ENCODE results near the gene GDF7.

GDF7 gene

DNA sequence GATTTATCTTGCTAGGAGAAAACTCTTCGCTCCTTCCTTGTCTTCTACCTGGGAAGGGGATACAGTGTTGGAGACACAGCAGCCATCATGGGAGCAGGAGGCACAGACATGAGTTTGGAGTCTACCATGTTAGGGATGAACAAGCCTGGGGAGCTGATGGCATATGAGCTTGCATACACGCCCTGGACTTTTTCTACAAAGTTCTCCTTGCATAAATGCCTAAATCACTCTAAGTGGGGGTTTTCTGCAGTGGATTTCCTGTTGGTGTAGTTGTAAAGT, 12.5 kb upstream of the GDF7 start:
- Histone ChIP-seq H2BK120ac (ENCODE audit: low read depth, low read length) (no peak overlapping the region), H3K56ac (ENCODE audit: low read length) (no peak overlapping the region), H4K5ac (ENCODE audit: low read length) (no peak overlapping the region), H2AK5ac (ENCODE audit: low read length) (no peak overlapping the region), H3K23ac (ENCODE audit: low read length) (no peak overlapping the region), H3K4me2 (ENCODE audit: low read length) (no peak overlapping the region), H3K9ac (ENCODE audit: low read length) (no peak overlapping the region), H3K36me3 (ENCODE audit: control insufficient read depth, insufficient read depth, low read length) (no peaks in the 10 kb centered on the region), H3K27me3 (ENCODE audit: insufficient read depth, low read length, poor library complexity) (no peaks in the 10 kb centered on the region), H4K8ac (ENCODE audit: low read depth, low read length) (no peak overlapping the region), H3K79me1 (ENCODE audit: low read length) (no peaks in the 10 kb centered on the region), H3K27ac (ENCODE audit: low read depth, low read length) (no peak overlapping the region), H2BK15ac (replicated peaks; ENCODE audit: low read depth) (no peak overlapping the region), H2BK5ac (ENCODE audit: low read length) (no peak overlapping the region), H3K4ac (ENCODE audit: low read depth, low read length) (no peak overlapping the region), H3K4me1 (ENCODE audit: control insufficient read depth, low read depth, low read length) (no peaks in the 10 kb centered on the region), H3K4me3 (ENCODE audit: low read length) (no peak overlapping the region), H3K18ac (ENCODE audit: low read length) (no peak overlapping the region), H3K79me2 (ENCODE audit: control insufficient read depth, insufficient read depth, low read length) (no peaks in the 10 kb centered on the region)
- WGBS (ENCODE audit: extremely low coverage, insufficient coverage, low lambda C conversion rate): no CpG with 5 or more reads among the region's 2 CpGs
- DNase-seq: no peak

DNA sequence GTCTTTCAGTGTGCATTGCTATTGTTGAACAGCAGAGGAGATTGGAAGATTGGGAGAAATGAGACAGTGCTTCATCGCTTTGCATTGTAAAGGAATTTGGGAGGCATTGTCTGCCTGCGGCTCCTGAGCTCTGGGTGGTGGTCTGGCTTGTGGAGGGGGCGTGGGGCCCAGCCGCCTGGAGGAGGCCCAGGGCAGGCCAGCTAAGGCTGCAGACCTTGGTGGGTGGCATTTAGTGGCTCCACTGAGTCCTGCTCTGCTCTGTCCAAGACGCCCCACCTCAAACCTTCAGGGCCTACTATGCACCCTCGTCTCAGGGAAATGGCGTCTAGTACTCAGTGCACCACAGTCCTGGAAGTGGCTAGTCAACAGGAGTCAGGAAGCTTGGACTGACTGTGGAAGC, 10.4 kb upstream of the GDF7 start:
- Histone ChIP-seq H3K27ac (ENCODE audit: low read depth, low read length) (no peak overlapping the region), H2AK5ac (ENCODE audit: low read length) (no peak overlapping the region), H3K23ac (ENCODE audit: low read length) (no peak overlapping the region), H4K5ac (ENCODE audit: low read length) (no peak overlapping the region), H3K4ac (ENCODE audit: low read depth, low read length) (no peak overlapping the region), H3K18ac (ENCODE audit: low read length) (no peak overlapping the region), H3K4me2 (ENCODE audit: low read length) (no peak overlapping the region), H3K9ac (ENCODE audit: low read length) (no peak overlapping the region), H4K8ac (ENCODE audit: low read depth, low read length) (no peak overlapping the region), H3K56ac (ENCODE audit: low read length) (no peak overlapping the region), H3K79me2 (ENCODE audit: control insufficient read depth, insufficient read depth, low read length) (no peaks in the 10 kb centered on the region), H3K4me3 (ENCODE audit: low read length) (no peak overlapping the region), H2BK15ac (replicated peaks; ENCODE audit: low read depth) (no peak overlapping the region), H3K79me1 (ENCODE audit: low read length) (no peaks in the 10 kb centered on the region), H2BK120ac (ENCODE audit: low read depth, low read length) (no peak overlapping the region), H3K4me1 (ENCODE audit: control insufficient read depth, low read depth, low read length) (no peaks in the 10 kb centered on the region), H3K27me3 (ENCODE audit: insufficient read depth, low read length, poor library complexity) (no peaks in the 10 kb centered on the region), H2BK5ac (ENCODE audit: low read length) (no peak overlapping the region), H3K36me3 (ENCODE audit: control insufficient read depth, insufficient read depth, low read length) (no peaks in the 10 kb centered on the region)
- DNase-seq: no peak
- WGBS (ENCODE audit: extremely low coverage, insufficient coverage, low lambda C conversion rate): no CpG with 5 or more reads among the region's 7 CpGs

- DNase-seq: no peak
- Histone ChIP-seq H3K79me2 (ENCODE audit: control insufficient read depth, insufficient read depth, low read length) (no peaks in the 10 kb centered on the region), H2BK5ac (ENCODE audit: low read length) (no peak overlapping the region), H3K56ac (ENCODE audit: low read length) (peak overlapping the region; percentile 7), H3K23ac (ENCODE audit: low read length) (no peak overlapping the region), H3K27me3 (ENCODE audit: insufficient read depth, low read length, poor library complexity) (peaks cover 6% of the 10 kb centered on the region), H3K36me3 (ENCODE audit: control insufficient read depth, insufficient read depth, low read length) (no peaks in the 10 kb centered on the region), H2BK15ac (replicated peaks; ENCODE audit: low read depth) (no peak overlapping the region), H2AK5ac (ENCODE audit: low read length) (no peak overlapping the region), H3K4me1 (ENCODE audit: control insufficient read depth, low read depth, low read length) (no peaks in the 10 kb centered on the region), H4K5ac (ENCODE audit: low read length) (no peak overlapping the region), H3K4me2 (ENCODE audit: low read length) (no peak overlapping the region), H4K8ac (ENCODE audit: low read depth, low read length) (no peak overlapping the region), H3K4me3 (ENCODE audit: low read length) (no peak overlapping the region), H3K4ac (ENCODE audit: low read depth, low read length) (no peak overlapping the region), H2BK120ac (ENCODE audit: low read depth, low read length) (no peak overlapping the region), H3K18ac (ENCODE audit: low read length) (no peak overlapping the region), H3K79me1 (ENCODE audit: low read length) (no peaks in the 10 kb centered on the region), H3K9ac (ENCODE audit: low read length) (no peak overlapping the region), H3K27ac (ENCODE audit: low read depth, low read length) (no peak overlapping the region)
- WGBS (ENCODE audit: extremely low coverage, insufficient coverage, low lambda C conversion rate): no CpG with 5 or more reads among the region's 4 CpGs
These were observed 9.3 kb upstream of the GDF7 start for GRCh38 chr2:20657522-20658235.

- H2BK120ac ChIP-seq (ENCODE audit: low read depth, low read length): no peak overlapping the region
- no peaks in the 10 kb centered on the region for H3K36me3 ChIP-seq (ENCODE audit: control insufficient read depth, insufficient read depth, low read length)
- no peak for DNase-seq
- H3K18ac ChIP-seq (ENCODE audit: low read length): no peak overlapping the region
- H3K27me3 ChIP-seq (ENCODE audit: insufficient read depth, low read length, poor library complexity): peaks cover 35% of the 10 kb centered on the region
- no peak overlapping the region for H3K9ac ChIP-seq (ENCODE audit: low read length)
- no peak overlapping the region for H3K23ac ChIP-seq (ENCODE audit: low read length)
- no peak overlapping the region for H4K5ac ChIP-seq (ENCODE audit: low read length)
- no peak overlapping the region for H3K4me3 ChIP-seq (ENCODE audit: low read length)
- WGBS (ENCODE audit: extremely low coverage, insufficient coverage, low lambda C conversion rate): no CpG with 5 or more reads among the region's 8 CpGs
- no peak overlapping the region for H3K27ac ChIP-seq (ENCODE audit: low read depth, low read length)
- H2AK5ac ChIP-seq (ENCODE audit: low read length): no peak overlapping the region
- peak overlapping the region; percentile 63 for H3K56ac ChIP-seq (ENCODE audit: low read length)
- H3K4me1 ChIP-seq (ENCODE audit: control insufficient read depth, low read depth, low read length): no peaks in the 10 kb centered on the region
- no peak overlapping the region for H3K4ac ChIP-seq (ENCODE audit: low read depth, low read length)
- no peak overlapping the region for H3K4me2 ChIP-seq (ENCODE audit: low read length)
- no peaks in the 10 kb centered on the region for H3K79me1 ChIP-seq (ENCODE audit: low read length)
- H3K79me2 ChIP-seq (ENCODE audit: control insufficient read depth, insufficient read depth, low read length): no peaks in the 10 kb centered on the region
- H2BK15ac ChIP-seq (replicated peaks; ENCODE audit: low read depth): no peak overlapping the region
- no peak overlapping the region for H4K8ac ChIP-seq (ENCODE audit: low read depth, low read length)
- H2BK5ac ChIP-seq (ENCODE audit: low read length): no peak overlapping the region
These were observed 6.2 kb upstream of the GDF7 start for GRCh38 chr2:20660506-20661420.

DNA sequence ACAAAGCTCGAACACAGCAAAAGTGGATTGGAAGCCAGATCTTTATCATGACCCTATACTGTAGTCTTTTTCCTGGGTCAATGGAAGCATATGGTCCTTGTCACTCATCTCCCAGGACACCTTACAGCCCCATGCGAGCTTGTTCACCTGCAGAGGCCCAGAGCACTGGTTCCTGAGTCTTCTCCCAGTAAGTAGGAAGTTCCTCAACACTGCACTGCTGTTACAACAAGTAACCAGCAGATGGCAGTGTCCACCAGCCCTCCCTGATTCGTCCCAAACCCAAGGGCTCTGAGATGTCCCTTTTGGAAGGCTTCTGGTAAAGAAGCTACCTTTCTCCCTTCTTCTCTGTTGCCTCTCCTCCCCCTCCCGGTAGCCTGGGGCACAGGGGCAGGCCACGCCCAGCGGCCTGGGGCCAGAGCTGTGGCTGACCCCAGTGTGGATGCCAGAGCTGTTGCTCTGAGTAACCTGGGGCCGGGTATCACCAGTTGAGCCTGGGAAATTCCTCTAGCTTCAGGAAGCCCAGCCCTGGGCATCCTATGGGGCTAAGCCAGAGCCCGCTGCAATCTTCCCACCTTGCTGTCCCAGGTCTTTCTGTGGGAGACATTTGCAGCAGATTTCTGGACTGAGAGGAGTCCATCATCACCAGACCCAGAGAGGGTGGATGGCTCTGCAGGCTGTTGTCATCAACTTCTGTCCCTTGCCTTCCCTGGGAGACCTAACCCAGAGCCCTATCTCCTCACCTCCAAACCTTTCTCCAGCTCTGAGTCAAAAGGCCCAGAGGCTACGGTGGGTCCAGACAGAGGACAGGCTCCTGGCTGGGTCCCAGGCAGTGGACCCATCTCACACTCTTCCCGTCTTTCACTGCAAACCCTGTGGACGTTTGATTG, 5.3 kb upstream of the GDF7 start:
- H2AK5ac ChIP-seq (ENCODE audit: low read length): no peak overlapping the region
- H4K5ac ChIP-seq (ENCODE audit: low read length): no peak overlapping the region
- H3K9ac ChIP-seq (ENCODE audit: low read length): no peak overlapping the region
- H3K18ac ChIP-seq (ENCODE audit: low read length): no peak overlapping the region
- H3K4me2 ChIP-seq (ENCODE audit: low read length): no peak overlapping the region
- H3K4ac ChIP-seq (ENCODE audit: low read depth, low read length): no peak overlapping the region
- no peak overlapping the region for H2BK5ac ChIP-seq (ENCODE audit: low read length)
- H2BK120ac ChIP-seq (ENCODE audit: low read depth, low read length): no peak overlapping the region
- H4K8ac ChIP-seq (ENCODE audit: low read depth, low read length): no peak overlapping the region
- no peaks in the 10 kb centered on the region for H3K4me1 ChIP-seq (ENCODE audit: control insufficient read depth, low read depth, low read length)
- H3K4me3 ChIP-seq (ENCODE audit: low read length): no peak overlapping the region
- H3K27ac ChIP-seq (ENCODE audit: low read depth, low read length): no peak overlapping the region
- H3K79me1 ChIP-seq (ENCODE audit: low read length): no peaks in the 10 kb centered on the region
- no peak overlapping the region for H2BK15ac ChIP-seq (replicated peaks; ENCODE audit: low read depth)
- no peaks in the 10 kb centered on the region for H3K36me3 ChIP-seq (ENCODE audit: control insufficient read depth, insufficient read depth, low read length)
- H3K27me3 ChIP-seq (ENCODE audit: insufficient read depth, low read length, poor library complexity): peaks cover 39% of the 10 kb centered on the region
- no peak overlapping the region for H3K56ac ChIP-seq (ENCODE audit: low read length)
- H3K79me2 ChIP-seq (ENCODE audit: control insufficient read depth, insufficient read depth, low read length): no peaks in the 10 kb centered on the region
- no CpG with 5 or more reads among the region's 11 CpGs for WGBS (ENCODE audit: extremely low coverage, insufficient coverage, low lambda C conversion rate)
- H3K23ac ChIP-seq (ENCODE audit: low read length): no peak overlapping the region
- peak; percentile 93 for DNase-seq

Data from mesendoderm (in vitro differentiated cells).